CD4-positive, alpha-beta T cell treated with Interleukin-4 for 4 hours (primary cell): ENCODE data around the gene NXN.
A peak's percentile ranks its signal among the peaks of the same experiment; 100 is the strongest.
"Not testable (repeated sequence)": the region's sequence is repeated elsewhere in the genome, so short reads cannot be mapped to it uniquely, and the experiment has no call there.

Experiments
- DNase-seq: peaks from one replicate; pipeline ENCODE4 v3.0.0-alpha.2; 2020

Gene NXN

DNA sequence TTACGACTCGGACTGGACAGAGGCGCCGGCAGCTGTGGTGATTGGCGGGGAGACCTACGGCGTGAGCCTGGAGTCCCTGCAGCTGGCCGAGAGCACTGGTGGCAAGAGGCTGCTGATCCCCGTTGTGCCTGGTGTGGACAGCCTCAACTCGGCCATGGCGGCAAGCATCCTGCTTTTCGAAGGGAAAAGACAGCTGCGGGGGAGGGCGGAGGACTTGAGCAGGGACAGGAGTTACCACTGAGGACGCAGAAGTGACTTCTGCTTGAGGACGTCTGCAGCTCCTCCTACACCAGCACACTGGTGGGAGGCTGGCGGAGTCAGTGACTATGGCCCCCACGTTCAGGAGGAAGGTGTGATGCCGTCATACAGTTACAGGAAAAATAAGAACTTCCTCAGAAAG is 187.7 kb downstream of the NXN start:
- DNase-seq: no peak

DNA sequence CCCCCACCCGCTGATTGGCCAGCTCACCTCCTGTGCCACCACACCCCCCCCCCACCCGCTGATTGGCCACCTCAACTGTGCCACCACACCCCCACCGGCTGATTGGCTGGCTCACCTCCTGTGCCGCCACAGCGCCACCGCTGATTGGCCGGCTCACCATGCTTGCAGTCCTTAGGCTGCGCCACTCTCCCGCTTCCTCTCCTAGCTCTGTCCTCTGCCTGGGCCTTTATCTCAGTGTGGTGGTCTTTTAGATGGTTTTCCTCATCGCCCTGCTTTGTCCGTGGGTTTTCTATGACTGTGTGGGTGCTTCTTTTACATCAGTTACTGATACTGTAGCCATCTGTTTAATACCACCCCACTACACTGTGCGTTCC is 188.7 kb downstream of the NXN start:
- DNase-seq: not testable (repeated sequence)

DNA sequence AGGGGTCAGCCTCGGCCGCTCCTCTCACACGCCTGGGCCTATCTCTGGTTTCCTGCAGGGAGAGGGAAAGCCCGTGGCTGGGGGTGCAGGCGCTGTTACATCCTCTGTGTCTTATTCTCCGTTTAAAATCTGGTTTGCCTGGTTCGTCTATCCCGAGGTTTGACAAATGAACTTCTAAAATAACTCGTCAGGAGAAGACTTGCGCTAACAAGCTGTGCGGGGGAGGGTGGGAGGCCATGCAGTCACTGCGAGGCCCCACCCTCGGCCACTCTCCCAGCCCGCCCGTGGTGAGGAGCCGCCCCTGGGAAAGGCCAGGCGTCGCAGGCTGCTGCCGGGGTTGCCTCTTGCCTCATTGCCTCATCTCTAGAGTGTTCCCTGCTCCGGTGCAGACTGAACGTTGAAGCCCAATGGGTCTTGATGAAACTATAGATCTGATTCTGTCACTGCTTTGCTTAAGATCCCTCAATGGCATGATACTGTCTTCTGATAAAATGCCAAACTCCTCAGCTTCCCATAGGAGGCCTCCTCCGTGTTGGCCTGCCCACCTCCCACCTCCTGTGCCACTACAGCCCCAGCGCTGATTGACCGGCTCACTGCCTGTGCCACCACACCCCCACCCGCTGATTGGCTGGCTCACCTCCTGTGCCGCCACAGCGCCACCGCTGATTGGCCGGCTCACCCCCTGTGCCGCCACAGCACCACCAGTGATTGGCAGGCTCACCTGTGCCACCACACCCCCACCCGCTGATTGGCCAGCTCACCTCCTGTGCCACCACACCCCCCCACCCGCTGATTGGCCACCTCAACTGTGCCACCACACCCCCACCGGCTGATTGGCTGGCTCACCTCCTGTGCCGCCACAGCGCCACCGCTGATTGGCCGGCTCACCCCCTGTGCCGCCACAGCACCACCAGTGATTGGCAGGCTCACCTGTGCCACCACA is 189.4 kb downstream of the NXN start:
- not testable (repeated sequence) for DNase-seq

DNA sequence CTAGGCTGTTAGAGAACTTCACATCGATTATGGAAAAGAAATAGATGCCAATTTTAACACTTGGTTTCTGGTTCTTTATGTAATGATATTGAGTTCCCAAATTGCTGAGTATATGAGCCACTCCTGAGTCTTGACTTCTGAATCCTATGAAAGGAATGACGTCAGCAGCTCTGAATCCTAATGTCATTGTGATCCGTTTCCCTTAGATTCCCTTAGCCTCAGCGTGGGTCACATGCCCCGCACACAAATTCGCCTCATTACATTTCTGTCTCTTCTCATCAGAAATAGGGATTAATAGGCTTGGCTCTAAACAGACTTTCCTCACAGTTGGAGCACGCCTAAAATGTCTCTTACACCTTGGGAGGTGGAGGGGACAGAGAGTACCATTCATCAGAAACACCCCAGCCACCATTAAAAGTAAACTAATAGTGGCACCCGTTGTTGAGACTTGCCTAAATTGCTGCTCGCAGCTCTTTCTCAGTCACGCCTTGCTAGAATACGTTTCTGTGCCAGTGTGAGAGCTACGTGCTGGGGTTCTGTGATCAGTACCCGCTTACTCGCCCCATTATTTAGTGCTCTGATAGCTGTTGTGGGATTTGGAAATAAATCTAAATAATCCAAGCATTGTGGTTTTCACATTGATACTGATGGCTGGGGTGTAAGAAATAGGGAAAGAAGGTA is 190.3 kb downstream of the NXN start:
- no peak for DNase-seq

DNA sequence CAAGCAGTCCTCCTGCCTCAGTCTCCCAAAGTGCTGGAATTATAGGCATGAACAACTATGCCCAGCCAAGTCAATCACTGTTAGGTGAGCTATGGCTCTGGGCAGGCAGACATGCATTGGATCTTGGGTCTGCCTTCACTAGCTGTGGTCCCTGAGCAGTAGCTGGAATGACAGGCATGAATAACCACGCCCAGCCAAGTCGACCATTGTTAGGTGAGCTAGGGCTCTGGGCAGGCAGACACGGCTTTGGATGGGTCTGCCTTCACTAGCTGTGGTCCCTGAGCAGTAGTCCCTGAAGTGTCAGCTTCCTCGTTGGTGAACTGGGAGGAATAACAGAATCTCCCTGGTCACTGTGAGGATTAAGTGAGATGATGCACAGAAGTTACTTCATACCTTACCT is 191.0 kb downstream of the NXN start:
- no peak for DNase-seq

DNA sequence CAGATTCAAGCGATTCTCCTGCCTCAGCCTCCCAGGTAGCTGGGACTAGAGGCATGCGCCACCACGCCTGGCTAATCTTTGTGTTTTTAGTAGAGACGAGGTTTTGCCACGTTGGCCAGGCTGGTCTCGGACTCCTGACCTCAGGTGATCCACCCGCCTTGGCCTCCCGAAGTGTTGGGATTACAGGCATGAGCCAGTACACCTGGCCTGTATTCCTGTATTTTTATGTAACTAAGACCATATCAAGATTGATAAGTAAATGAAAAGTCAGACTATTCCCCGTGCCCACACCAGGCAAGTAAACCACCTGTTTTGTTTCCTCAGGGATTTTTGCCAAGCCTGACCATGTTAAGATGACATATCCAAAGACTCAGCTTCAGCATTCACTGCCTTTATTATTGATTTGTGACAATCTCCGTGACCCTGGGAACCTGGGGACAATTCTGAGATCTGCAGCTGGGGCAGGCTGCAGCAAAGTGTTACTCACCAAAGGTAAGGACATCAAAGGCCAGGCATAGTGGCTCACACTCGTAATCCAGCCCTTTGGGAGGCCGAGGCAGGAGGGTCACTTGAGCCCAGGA is 191.8 kb downstream of the NXN start:
- DNase-seq: no peak

DNA sequence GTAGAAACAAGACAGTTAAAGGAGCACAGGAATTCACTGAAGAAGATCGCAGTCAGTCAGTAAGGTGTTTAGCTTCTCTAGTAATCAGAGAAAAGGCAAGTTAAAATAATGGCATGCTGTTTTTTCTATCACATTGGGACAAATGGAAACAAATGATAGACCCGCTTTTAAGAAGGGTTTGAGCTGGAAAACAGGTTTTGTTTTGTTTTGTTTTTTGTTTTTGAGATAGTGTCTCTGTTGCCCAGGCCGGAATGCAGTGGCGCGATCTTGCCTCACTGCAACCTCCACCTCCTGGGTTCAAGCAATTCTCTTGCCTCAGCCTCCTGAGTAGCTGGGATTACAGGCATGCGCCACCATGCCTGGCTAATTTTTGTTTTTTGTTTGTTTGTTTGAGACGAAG is 193.7 kb downstream of the NXN start:
- not testable (repeated sequence) for DNase-seq

DNA sequence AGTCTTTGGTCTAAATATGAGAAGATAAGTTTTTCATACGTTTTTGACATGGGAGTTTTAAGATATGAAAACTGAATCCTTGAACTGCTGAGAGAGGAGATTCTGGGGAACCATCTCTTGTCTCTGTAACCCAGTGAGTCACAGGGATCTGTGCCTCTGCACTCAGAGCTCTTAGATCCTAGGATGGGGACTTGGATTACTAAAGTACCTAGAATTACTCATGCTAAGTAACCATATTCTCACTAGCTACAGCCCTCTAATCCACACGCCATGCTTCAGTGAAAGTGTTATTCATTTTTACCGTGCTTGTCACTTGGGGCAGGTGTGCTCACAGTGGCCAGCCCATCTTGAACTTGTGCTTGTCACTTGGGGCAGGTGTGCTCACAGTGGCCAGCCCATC is 195.4 kb downstream of the NXN start:
- no peak for DNase-seq

DNA sequence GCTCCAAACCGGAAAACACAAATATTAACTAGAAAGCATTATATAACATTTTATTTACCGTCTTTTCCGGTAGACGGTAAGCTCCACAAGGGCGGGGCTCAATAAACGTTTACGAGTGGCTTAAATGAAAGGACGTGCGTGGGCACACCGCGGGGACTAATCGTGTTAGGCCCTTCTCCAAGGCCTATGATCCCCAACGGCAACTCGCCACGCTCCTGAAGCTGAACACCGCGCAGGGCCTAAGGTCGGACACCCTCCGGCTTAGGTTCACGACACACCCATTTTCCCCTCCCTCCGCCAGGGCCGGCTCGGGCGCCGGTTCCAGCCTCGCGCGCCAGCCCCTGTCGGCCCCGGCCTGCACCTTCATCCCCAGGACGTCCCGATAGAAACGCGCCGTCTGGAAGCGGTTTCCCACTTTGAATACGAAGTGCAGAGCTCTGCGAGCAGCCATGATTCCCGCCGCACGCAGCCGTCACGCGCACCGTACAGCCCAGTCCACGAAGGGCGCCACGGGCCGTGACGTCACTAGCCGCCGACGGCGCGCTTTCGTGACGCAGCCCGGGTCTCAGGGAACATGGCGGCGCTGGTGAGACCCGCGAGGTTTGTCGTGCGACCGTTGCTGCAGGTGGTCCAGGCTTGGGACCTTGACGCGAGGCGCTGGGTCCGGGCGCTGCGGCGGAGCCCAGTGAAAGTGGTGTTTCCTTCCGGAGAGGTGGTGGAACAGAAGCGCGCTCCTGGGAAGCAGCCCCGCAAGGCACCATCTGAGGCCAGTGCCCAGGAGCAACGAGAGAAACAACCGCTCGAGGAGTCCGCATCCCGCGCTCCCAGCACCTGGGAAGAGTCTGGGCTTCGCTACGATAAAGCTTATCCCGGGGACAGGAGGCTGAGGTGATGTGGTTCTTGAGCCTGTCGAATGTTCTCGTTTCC is 197.5 kb downstream of the NXN start, which contains the start of the genes GLOD4 and MRM3:
TSS of gene GLOD4 (minus strand) at position 476 of the 927 bp plus-strand sequence. CDS start at position 451, 25 bp downstream.
TSS of gene MRM3 (plus strand) at position 549 of the 927 bp plus-strand sequence. CDS start at position 575, 26 bp downstream.
- peak; percentile 90 for DNase-seq

DNA sequence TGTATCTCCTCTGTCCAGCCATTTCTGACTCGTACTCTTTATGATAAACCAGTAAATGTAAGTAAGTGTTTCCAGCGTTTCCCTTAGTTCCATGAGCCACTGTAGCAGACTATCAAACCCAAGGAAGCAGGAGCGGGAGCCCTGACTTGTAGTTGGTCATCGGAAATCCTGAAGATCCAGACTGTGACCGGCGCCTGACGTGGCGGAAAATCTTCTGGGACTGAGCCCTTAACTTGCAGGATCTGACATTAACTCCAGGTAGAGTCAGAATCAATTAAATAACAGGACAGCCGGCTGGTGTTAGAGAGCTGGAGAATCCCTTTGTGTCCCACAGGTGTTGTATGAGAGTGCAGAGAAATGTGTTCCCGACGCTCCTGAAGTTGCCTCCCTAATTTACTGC is 201.5 kb downstream of the NXN start:
- no peak for DNase-seq

DNA sequence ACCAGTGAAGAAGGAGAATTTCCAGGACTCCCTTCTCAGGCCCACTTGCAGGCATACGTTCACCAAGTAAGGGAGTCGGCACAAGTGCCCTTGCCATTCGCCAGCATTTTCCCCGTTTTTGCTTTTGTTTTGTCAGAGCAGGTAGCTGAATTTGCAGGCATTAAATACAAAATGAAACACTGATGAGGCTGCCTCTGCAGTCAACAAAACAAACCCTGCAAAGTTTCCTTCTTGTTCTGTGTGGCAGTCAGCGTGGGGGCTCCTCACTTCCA is 205.3 kb downstream of the NXN start:
- no peak for DNase-seq

DNA sequence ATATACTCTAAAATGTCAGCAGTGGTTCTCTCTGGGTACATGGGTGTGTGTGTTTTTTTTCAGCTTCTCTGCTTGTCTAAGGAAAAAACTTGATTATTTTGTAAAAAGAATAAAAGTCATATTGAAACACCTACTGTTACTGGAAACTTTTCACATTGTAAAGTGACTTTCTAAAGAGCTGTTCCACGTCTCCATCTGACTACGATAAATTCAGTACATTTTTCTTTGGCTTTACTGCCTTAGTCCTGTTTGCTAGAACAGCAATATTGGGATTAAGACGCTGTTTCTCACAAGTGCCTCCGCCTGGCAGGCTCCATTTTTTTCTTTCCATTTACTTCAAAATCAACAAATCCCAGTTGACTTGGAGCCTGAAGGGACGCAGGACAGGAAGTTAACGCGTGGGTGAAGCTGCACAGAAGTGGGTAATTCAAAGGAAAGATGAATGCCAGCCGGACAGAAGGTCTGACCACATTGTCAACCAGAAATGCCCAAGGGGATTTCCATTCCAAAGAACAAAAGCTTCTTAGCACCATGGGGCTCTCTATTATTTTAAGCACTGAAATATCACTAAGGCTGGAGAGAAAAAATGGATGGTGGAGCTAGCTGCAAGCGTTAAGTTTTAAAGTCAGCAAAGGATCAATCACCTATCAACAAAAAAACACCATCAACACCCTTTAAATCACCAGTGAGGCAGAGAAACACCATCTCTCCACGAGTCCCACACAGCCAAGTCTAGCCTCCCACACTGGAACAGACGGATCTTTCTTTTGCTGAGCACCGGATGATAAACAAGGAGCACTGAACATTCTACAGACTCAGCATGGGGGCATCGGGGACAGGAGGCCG is 205.9 kb downstream of the NXN start:
- no peak for DNase-seq

DNA sequence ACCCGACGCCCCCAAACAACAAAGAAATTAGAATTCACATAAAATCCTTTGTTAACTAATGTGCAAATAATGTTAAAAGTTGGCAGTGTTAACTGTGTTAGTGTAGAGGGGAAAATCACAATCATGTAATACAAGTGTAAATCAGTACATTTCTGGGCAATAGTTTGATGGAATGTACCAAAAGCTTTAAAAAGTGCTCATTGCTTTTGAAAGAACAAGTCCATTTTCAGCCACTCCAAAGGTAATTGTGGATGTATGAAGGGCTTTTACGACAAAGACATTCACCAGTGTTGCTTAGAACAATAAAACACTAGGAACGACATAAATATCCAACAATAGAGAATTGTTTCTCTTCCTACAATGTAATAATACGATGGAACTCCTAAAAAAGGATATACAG is 206.6 kb downstream of the NXN start:
- no peak for DNase-seq

DNA sequence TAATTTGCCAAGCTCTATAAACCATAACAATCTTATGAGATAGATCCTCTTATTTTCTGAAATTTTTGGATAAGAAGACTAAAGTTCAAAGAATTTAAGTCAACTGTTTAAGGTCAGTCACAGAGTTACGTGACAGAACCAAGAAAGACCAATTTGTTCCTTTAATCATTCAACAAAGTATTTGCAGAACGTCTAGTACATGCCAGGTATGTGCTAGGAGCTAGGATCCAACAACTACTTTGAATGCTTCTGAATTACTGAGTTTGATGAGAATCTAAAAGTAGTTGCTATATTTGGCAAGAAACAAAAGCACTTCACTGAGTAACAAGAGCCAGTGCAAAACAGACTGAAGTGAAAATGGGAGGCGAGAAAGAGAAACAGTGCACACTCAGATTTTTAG is 212.5 kb downstream of the NXN start:
- no peak for DNase-seq

DNA sequence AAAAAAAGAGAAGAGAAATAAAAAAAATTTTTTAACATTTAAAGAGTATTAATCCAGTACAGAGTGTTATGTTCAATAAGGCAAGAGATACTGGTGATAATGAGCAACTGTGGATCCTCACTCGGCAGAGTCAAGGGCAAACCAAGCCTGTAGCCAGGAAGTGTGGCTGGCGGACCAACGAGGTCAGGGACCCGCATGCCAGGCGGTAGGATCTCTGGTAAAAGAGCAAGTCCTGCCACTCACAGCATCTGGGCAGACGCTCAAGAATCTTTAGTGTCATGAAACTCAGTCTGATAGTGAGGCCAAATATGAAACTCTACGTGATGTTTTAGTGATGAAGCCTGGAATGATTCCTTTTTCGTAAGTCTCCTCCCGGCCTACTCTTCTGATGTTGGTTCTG is 219.2 kb downstream of the NXN start:
- no peak for DNase-seq

DNA sequence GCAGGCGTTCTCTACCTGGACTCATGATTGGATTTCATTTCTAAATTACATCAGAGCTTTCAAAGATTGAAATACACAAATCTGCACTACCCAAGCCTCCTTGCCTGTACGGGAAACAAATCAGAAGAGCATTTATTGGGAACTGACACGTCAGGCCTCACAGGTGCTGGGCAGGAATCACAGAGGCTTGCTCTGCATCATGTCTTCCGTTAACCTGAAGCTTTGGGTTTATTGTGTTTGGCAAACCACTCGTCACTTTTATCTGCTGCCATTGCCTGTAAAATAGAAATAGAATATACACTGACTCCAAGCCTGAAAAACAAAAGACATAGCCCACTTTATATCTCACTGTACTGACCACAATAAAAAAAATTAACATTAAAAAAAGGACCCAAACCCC is 219.6 kb downstream of the NXN start:
- no peak for DNase-seq

DNA sequence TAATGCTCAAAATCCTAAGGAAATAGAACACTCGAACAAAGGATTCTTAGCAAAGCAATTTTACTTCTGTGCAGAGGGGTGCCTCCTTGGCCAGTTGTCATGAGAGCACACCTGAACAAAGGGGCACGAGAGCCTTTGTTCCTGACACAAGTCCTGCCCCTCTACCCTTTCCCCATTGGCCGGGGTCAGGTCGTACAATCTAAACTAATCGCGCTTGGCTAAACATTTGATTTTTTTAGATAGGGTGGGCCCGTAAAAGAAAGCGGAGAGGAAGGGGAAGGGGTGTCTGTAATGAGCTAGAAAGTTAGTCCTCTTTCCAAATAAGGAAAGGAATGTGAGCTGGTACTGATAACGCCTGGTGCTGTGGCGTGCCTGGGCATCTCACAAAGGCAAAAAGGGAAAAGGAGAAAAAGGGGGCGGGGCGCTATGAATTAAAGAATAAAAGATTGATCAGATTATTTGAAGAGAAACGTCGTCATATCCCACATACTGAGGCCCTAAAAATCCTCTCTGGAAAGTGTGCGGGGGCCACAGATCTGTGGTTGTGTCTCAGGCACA is 223.5 kb downstream of the NXN start:
- not testable (repeated sequence) for DNase-seq

DNA sequence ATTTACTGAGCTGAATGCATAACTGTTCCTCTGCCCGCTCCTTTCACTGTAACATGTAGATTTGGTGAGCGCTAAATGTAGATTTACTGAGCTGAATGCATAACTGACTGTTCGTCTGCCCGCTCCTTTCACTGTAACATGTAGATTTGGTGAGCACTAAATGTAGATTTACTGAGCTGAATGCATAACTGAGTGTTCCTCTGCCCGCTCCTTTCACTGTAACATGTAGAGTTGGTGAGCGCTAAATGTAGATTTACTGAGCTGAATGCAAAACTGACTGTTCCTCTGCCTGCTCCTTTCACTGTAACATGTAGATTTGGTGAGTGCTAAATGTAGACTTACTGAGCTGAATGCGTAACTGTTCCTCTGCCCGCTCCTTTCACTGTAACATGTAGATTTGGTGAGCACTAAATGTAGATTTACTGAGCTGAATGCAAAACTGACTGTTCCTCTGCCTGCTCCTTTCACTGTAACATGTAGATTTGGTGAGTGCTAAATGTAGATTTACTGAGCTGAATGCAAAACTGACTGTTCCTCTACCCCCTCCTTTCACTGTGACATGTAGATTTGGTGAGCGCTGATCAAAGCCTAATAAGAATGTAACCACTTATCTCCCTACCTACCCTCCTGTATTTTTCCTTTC is 224.1 kb downstream of the NXN start:
- not testable (repeated sequence) for DNase-seq

DNA sequence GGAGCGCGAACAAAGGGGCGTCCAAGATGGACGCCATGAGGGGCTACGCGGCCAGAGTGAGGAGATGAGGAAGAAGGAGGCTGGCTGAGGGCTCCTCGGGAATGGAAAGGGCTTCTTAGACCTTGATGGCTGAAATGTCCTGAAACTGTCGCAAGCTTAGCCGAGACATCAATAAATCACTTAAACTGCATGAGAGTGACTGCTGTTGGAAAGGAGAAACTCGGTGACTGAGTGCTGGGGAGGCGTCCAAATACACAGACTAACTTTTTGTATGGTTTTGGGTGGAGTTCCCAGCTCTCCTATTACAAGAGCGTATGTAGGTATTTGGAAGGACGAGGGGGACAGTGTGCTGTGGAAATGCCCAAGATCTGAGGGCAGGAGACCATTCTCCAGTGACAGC is 226.2 kb downstream of the NXN start:
- no peak for DNase-seq

DNA sequence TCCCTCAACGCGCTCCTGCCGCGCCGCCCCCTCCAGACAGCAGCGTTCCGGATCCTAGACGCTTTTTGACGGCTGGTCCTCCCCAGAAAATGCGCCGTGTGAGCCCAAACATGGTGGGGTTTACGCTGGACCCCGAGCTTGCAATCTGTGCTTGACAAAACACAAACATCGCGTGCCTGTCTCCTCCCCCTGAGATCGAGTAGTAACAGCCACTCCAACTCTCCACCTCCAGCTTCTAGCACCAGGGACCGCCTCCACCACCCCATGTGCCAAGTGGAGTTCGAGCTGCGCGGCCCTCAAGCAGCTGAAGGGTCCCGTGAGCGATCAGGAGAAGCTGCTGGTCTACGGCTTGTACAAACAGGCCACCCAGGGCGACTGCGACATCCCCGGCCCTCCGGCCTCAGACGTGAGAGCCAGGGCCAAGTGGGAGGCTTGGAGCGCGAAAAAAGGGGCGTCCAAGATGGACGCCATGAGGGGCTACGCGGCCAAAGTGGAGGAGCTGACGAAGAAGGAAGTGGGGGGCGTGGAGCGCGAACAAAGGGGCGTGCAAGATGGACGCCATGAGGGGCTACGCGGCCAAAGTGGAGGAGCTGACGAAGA is 226.9 kb downstream of the NXN start:
- peak; percentile 11 for DNase-seq
